SK-N-SH (cell line): ENCODE measurements around the gene PAAF1.

Source experiments
- EP300 ChIP-seq, 2 experiments: IDR thresholded peaks; 2 replicates each; pipeline versions ENCODE4 v1.4.0 to v1.6.1; 2012; ENCODE audit warnings: borderline replicate concordance in 1 of 2, low read depth in 1 of 2, low read length in 1 of 2
- FOXM1 ChIP-seq: IDR thresholded peaks from 2 replicates; pipeline ENCODE4 v1.4.0; 2012; ENCODE audit warnings: low read depth, mild to moderate bottlenecking
- REST ChIP-seq: IDR thresholded peaks from 2 replicates; pipeline ENCODE4 v1.6.1; 2012; ENCODE audit warnings: mild to moderate bottlenecking, low read depth, low read length, moderate library complexity
- TAF1 ChIP-seq: IDR thresholded peaks from 2 replicates; pipeline ENCODE4 v1.6.1; 2012; ENCODE audit warnings: low read depth, mild to moderate bottlenecking, low read length, moderate library complexity, borderline replicate concordance
- YY1 ChIP-seq: IDR thresholded peaks from 2 replicates; pipeline ENCODE4 v1.4.0; 2012; ENCODE audit warnings: low read depth, mild to moderate bottlenecking
- TF ChIP-seq, protein P1 (sequence below): fragments of 200-600 bp; sonication (generic); IDR thresholded peaks from 2 replicates; pipeline ENCODE4 v1.6.1; 2017; ENCODE audit warnings: antibody characterized with exemption, mild to moderate bottlenecking, moderate library complexity

DNA sequence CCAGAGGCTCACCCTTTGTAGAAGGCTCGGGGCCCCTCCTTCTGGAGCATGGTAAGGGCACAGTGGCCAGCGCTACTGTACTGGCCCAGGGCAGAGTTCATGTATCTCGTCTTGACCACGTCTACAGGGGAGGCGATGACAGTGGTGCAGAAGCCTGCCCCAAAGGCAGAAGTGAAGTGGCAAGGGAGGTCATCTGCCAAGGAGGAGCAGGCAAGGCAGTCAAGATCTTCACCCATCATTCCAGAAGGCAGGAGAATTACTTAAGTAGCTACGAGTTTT lies 98.6 kb downstream of the PAAF1 start:
- TF ChIP-seq TAF1 (no peak), YY1 (no peak), EP300 (IDR thresholded peaks at IDR 0.05; ENCODE audit: borderline replicate concordance in 1 of 2, low read depth in 1 of 2, low read length in 1 of 2) (no peak), REST (no peak), FOXM1 (no peak)
- TF ChIP-seq, protein P1, sequence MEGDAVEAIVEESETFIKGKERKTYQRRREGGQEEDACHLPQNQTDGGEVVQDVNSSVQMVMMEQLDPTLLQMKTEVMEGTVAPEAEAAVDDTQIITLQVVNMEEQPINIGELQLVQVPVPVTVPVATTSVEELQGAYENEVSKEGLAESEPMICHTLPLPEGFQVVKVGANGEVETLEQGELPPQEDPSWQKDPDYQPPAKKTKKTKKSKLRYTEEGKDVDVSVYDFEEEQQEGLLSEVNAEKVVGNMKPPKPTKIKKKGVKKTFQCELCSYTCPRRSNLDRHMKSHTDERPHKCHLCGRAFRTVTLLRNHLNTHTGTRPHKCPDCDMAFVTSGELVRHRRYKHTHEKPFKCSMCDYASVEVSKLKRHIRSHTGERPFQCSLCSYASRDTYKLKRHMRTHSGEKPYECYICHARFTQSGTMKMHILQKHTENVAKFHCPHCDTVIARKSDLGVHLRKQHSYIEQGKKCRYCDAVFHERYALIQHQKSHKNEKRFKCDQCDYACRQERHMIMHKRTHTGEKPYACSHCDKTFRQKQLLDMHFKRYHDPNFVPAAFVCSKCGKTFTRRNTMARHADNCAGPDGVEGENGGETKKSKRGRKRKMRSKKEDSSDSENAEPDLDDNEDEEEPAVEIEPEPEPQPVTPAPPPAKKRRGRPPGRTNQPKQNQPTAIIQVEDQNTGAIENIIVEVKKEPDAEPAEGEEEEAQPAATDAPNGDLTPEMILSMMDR: no peak
